Neuronal stem cell (in vitro differentiated cells): ENCODE measurements around the gene RAB37.
A peak's percentile ranks its signal among the peaks of the same experiment; 100 is the strongest.

Experiments used
- DNase-seq: peaks from one replicate; pipeline ENCODE4 v3.0.0-alpha.2; 2013; ENCODE audit warnings: low spot score
- H2AFZ ChIP-seq: one replicate; pipeline ENCODE4 v1.6.1; 2013; ENCODE audit warnings: mild to moderate bottlenecking, low read length, inconsistent platforms
- H2AK5ac ChIP-seq: 2 replicates; pipeline ENCODE4 v1.6.1; 2013; ENCODE audit warnings: low read depth, mild to moderate bottlenecking, inconsistent platforms, low read length, moderate library complexity, mixed read lengths
- H2BK120ac ChIP-seq: 2 replicates; pipeline ENCODE4 v1.6.1; 2013; ENCODE audit warnings: low read depth, mild to moderate bottlenecking, inconsistent platforms, low read length, moderate library complexity, mixed read lengths
- H2BK12ac ChIP-seq: one replicate; pipeline ENCODE4 v1.6.1; 2013; ENCODE audit warnings: low read length, inconsistent platforms
- H2BK15ac ChIP-seq: 2 replicates; pipeline ENCODE4 v1.6.1; 2013; ENCODE audit warnings: mild to moderate bottlenecking, low read length, inconsistent platforms, mixed read lengths
- H2BK5ac ChIP-seq: one replicate; pipeline ENCODE4 v1.6.1; 2013; ENCODE audit warnings: inconsistent platforms, mild to moderate bottlenecking, low read length, moderate library complexity
- H3K14ac ChIP-seq: one replicate; pipeline ENCODE4 v1.6.1; 2013; ENCODE audit warnings: low read length, inconsistent platforms
- H3K18ac ChIP-seq: 2 replicates; pipeline ENCODE4 v1.6.1; 2013; ENCODE audit warnings: low read length, inconsistent platforms
- H3K23ac ChIP-seq: 2 replicates; pipeline ENCODE4 v1.6.1; 2013; ENCODE audit warnings: low read depth, mild to moderate bottlenecking, mixed read lengths, low read length, inconsistent platforms; ENCODE audit not compliant: poor library complexity
- H3K27ac ChIP-seq: replicated peaks from 3 replicates; pipeline ENCODE4 v1.5.1; 2013; ENCODE audit warnings: low read length, inconsistent platforms
- H3K27me3 ChIP-seq, 3 experiments: 2 replicates each; pipeline ENCODE4 v1.6.1; 2013; ENCODE audit warnings: low read length in 3 of 3, mild to moderate bottlenecking in 2 of 3, inconsistent platforms in 1 of 3, low read depth in 1 of 3, mixed read lengths in 1 of 3, moderate library complexity in 1 of 3; ENCODE audit not compliant: control insufficient read depth in 3 of 3, insufficient read depth in 3 of 3
- H3K36me3 ChIP-seq, 2 donors: replicated peaks in 1 of 2; 2 replicates each; pipeline ENCODE4 v1.6.1; 2013; ENCODE audit warnings: low read length in 2 of 2; ENCODE audit not compliant: control insufficient read depth in 2 of 2, insufficient read depth in 2 of 2
- H3K4ac ChIP-seq: 2 replicates; pipeline ENCODE4 v1.6.1; 2013; ENCODE audit warnings: inconsistent platforms, mild to moderate bottlenecking, low read length, moderate library complexity
- H3K4me1 ChIP-seq, 2 donors: 1 replicate in 1 of 2; 2 replicates in 1 of 2; pipeline ENCODE4 v1.6.1; 2013; ENCODE audit warnings: low read length in 2 of 2, low read depth in 1 of 2; ENCODE audit not compliant: control insufficient read depth in 2 of 2, insufficient read depth in 1 of 2
- H3K4me2 ChIP-seq: one replicate; pipeline ENCODE4 v1.6.1; 2013; ENCODE audit warnings: mild to moderate bottlenecking, low read length, inconsistent platforms; ENCODE audit not compliant: insufficient read depth, poor library complexity, severe bottlenecking
- H3K4me3 ChIP-seq, 2 donors: 2 replicates each; pipeline ENCODE4 v1.5.1; 2013; ENCODE audit warnings: low read length in 2 of 2, mild to moderate bottlenecking in 2 of 2, inconsistent platforms in 1 of 2, moderate library complexity in 1 of 2
- H3K79me1 ChIP-seq: one replicate; pipeline ENCODE4 v1.6.1; 2013; ENCODE audit warnings: low read depth, mild to moderate bottlenecking, inconsistent platforms, low read length, moderate library complexity
- H3K9ac ChIP-seq: one replicate; pipeline ENCODE4 v1.6.1; 2013; ENCODE audit warnings: mild to moderate bottlenecking, low read depth, low read length, inconsistent platforms; ENCODE audit not compliant: poor library complexity
- H3K9me3 ChIP-seq, 2 donors: replicated peaks in 1 of 2; 2 replicates each; pipeline versions ENCODE3 to v1.6.1; 2013; ENCODE audit warnings: low read length in 2 of 2, mild to moderate bottlenecking in 2 of 2, inconsistent platforms in 1 of 2, low read depth in 1 of 2, mixed read lengths in 1 of 2, moderate library complexity in 1 of 2; ENCODE audit not compliant: control insufficient read depth in 2 of 2, insufficient read depth in 1 of 2
- H4K8ac ChIP-seq: one replicate; pipeline ENCODE4 v1.6.1; 2013; ENCODE audit warnings: low read depth, mild to moderate bottlenecking, inconsistent platforms, low read length, moderate library complexity
- H4K91ac ChIP-seq: one replicate; pipeline ENCODE4 v1.6.1; 2013; ENCODE audit warnings: low read length, low read depth, mild to moderate bottlenecking, inconsistent platforms; ENCODE audit not compliant: poor library complexity
- WGBS, 2 donors: extraction: QIAGEN DNeasy Blood & Tissue Kit; methylation state at CpG; one replicate each; pipeline ENCODE4 v1.1.7; 2013; ENCODE audit warnings: missing lambda C conversion rate in 2 of 2, mixed read lengths in 1 of 2; ENCODE audit not compliant: insufficient read length in 2 of 2, insufficient replicate concordance in 1 of 2; ENCODE audit errors: extremely low coverage in 2 of 2; 5-methylcytosine and 5-hydroxymethylcytosine counted together

The RAB37 gene

GRCh38 chr17:74725111-74725510 lies 11.9 kb upstream of the RAB37 start:
- H3K27me3 ChIP-seq: no peaks in the 10 kb centered on the region
- no peak overlapping the region for H3K4me3 ChIP-seq
- H4K8ac ChIP-seq: no peak overlapping the region
- no peak overlapping the region for H2BK15ac ChIP-seq
- whole genome bisulfite sequencing, 2 donors: no CpG with 5 or more reads among the region's 3 CpGs
- H2BK12ac ChIP-seq: no peak overlapping the region
- no peak overlapping the region for H3K14ac ChIP-seq
- peaks cover 0 to 8% of the 10 kb centered on the region in 2 donors for H3K9me3 ChIP-seq
- H2AFZ ChIP-seq: no peak overlapping the region
- H3K18ac ChIP-seq: no peak overlapping the region
- no peak overlapping the region for H3K27ac ChIP-seq
- H2AK5ac ChIP-seq: no peak overlapping the region
- no peaks in the 10 kb centered on the region for H3K4me1 ChIP-seq
- no peak overlapping the region for H3K9ac ChIP-seq
- no peak overlapping the region for H3K4me2 ChIP-seq
- no peak overlapping the region for H3K4ac ChIP-seq
- no peak overlapping the region for H2BK5ac ChIP-seq
- H3K79me1 ChIP-seq: peaks cover 4% of the 10 kb centered on the region
- H4K91ac ChIP-seq: no peak overlapping the region
- H3K23ac ChIP-seq: no peak overlapping the region
- H3K36me3 ChIP-seq: no peaks in the 10 kb centered on the region
- no peak overlapping the region for H2BK120ac ChIP-seq
- DNase-seq: no peak

GRCh38 chr17:74728033-74728701 lies 8.9 kb upstream of the RAB37 start:
- H2AFZ ChIP-seq: no peak overlapping the region
- H3K4me3 ChIP-seq: peak overlapping the region in 1 of 2 donors; percentile 5
- H2BK5ac ChIP-seq: no peak overlapping the region
- no peak overlapping the region for H4K91ac ChIP-seq
- H4K8ac ChIP-seq: no peak overlapping the region
- no peak overlapping the region for H3K23ac ChIP-seq
- H3K4me1 ChIP-seq: no peaks in the 10 kb centered on the region
- peak overlapping the region; percentile 1 for H3K4ac ChIP-seq
- peak overlapping the region; percentile 71 for H3K9ac ChIP-seq
- no peak overlapping the region for H2AK5ac ChIP-seq
- H2BK12ac ChIP-seq: no peak overlapping the region
- no peak overlapping the region for H3K4me2 ChIP-seq
- DNase-seq: no peak
- no peak overlapping the region for H3K18ac ChIP-seq
- H3K14ac ChIP-seq: no peak overlapping the region
- WGBS, 2 donors: no CpG with 5 or more reads among the region's 3 CpGs
- H2BK120ac ChIP-seq: no peak overlapping the region
- H3K36me3 ChIP-seq: no peaks in the 10 kb centered on the region
- H2BK15ac ChIP-seq: no peak overlapping the region
- no peaks in the 10 kb centered on the region for H3K27me3 ChIP-seq
- H3K79me1 ChIP-seq: peaks cover 6% of the 10 kb centered on the region
- no peak overlapping the region for H3K27ac ChIP-seq
- H3K9me3 ChIP-seq: peaks cover 0 to 8% of the 10 kb centered on the region in 2 donors

GRCh38 chr17:74728702-74729075 lies 8.4 kb upstream of the RAB37 start:
- no peaks in the 10 kb centered on the region for H3K4me1 ChIP-seq
- H2AK5ac ChIP-seq: no peak overlapping the region
- no peak overlapping the region for H3K4me2 ChIP-seq
- H3K9ac ChIP-seq: peak overlapping the region; percentile 71
- no peak overlapping the region for H2BK5ac ChIP-seq
- H3K23ac ChIP-seq: no peak overlapping the region
- H4K8ac ChIP-seq: peak overlapping the region; percentile 43
- H3K4me3 ChIP-seq: no peak overlapping the region
- peaks cover 0 to 5% (median 3%) of the 10 kb centered on the region in 3 experiments for H3K27me3 ChIP-seq
- H3K27ac ChIP-seq: no peak overlapping the region
- no peak overlapping the region for H3K14ac ChIP-seq
- H2BK15ac ChIP-seq: no peak overlapping the region
- H3K4ac ChIP-seq: peak overlapping the region; percentile 1
- no peak overlapping the region for H2BK12ac ChIP-seq
- DNase-seq: no peak
- H2BK120ac ChIP-seq: no peak overlapping the region
- H3K18ac ChIP-seq: no peak overlapping the region
- no CpG with 5 or more reads among the region's 3 CpGs for WGBS, 2 donors
- H2AFZ ChIP-seq: no peak overlapping the region
- peaks cover 0 to 8% of the 10 kb centered on the region in 2 donors for H3K9me3 ChIP-seq
- no peaks in the 10 kb centered on the region for H3K36me3 ChIP-seq
- H3K79me1 ChIP-seq: peaks cover 6% of the 10 kb centered on the region
- no peak overlapping the region for H4K91ac ChIP-seq

- Histone ChIP-seq H3K9me3 (peaks cover 0 to 8% of the 10 kb centered on the region in 2 donors), H3K4ac (no peak overlapping the region), H2AK5ac (no peak overlapping the region), H3K4me1 (no peaks in the 10 kb centered on the region), H3K36me3 (no peaks in the 10 kb centered on the region), H2BK120ac (no peak overlapping the region), H3K18ac (no peak overlapping the region), H3K27me3 (peaks cover 0 to 9% (median 9%) of the 10 kb centered on the region in 3 experiments), H3K14ac (peak overlapping the region; percentile 66), H3K4me3 (no peak overlapping the region), H4K8ac (no peak overlapping the region), H3K79me1 (peaks cover 6% of the 10 kb centered on the region), H2BK5ac (no peak overlapping the region), H3K9ac (no peak overlapping the region), H4K91ac (no peak overlapping the region), H3K23ac (no peak overlapping the region), H2BK15ac (no peak overlapping the region), H2AFZ (no peak overlapping the region), H2BK12ac (no peak overlapping the region), H3K4me2 (no peak overlapping the region), H3K27ac (no peak overlapping the region)
- no CpG with 5 or more reads among the region's 5 CpGs for WGBS, 2 donors
- no peak for DNase-seq
Observed at GRCh38 chr17:74729368-74729767, 7.7 kb upstream of the RAB37 start.
